GM15510 (cell line): Measurements from ENCODE around the gene NFKBIE.

ENCODE experiments used
- POLR2A ChIP-seq: IDR thresholded peaks from 3 replicates; pipeline ENCODE4 v1.6.1; 2011; ENCODE audit warnings: borderline replicate concordance; ENCODE audit not compliant: insufficient read length; ENCODE audit errors: extremely low read depth

Gene NFKBIE

GRCh38 chr6:44285552-44286284 lies 20.4 kb upstream of the NFKBIE start:
- no peak for TF ChIP-seq POLR2A

- TF ChIP-seq POLR2A = no peak
Measured at GRCh38 chr6:44284867-44285266, 19.5 kb upstream of the NFKBIE start.

- TF ChIP-seq POLR2A = no peak
Measured at GRCh38 chr6:44284121-44284520, 18.8 kb upstream of the NFKBIE start.

GRCh38 chr6:44278774-44279697 lies 13.7 kb upstream of the NFKBIE start:
- no peak for TF ChIP-seq POLR2A

- no peak for TF ChIP-seq POLR2A
Measured at GRCh38 chr6:44278315-44278714, 13.0 kb upstream of the NFKBIE start.

GRCh38 chr6:44277763-44278162 lies 12.4 kb upstream of the NFKBIE start:
- TF ChIP-seq POLR2A = no peak

- TF ChIP-seq POLR2A = no peak
Measured at GRCh38 chr6:44276667-44277640, 11.6 kb upstream of the NFKBIE start.

GRCh38 chr6:44275749-44276648 lies 10.6 kb upstream of the NFKBIE start:
- TF ChIP-seq POLR2A = no peak

GRCh38 chr6:44275271-44275748 lies 10.0 kb upstream of the NFKBIE start:
- TF ChIP-seq POLR2A = no peak

GRCh38 chr6:44273617-44274016 lies 8.3 kb upstream of the NFKBIE start:
- no peak for TF ChIP-seq POLR2A

- no peak for TF ChIP-seq POLR2A
Measured at GRCh38 chr6:44272999-44273566, 7.7 kb upstream of the NFKBIE start.

- TF ChIP-seq POLR2A = no peak
Measured at GRCh38 chr6:44272529-44272928, 7.2 kb upstream of the NFKBIE start.

GRCh38 chr6:44271914-44272313 lies 6.6 kb upstream of the NFKBIE start:
- no peak for TF ChIP-seq POLR2A

GRCh38 chr6:44271406-44271723 lies 6.0 kb upstream of the NFKBIE start:
- no peak for TF ChIP-seq POLR2A
